ENCODE measurements around the gene LIPC. TPM values are rescaled to one million over a fixed set of nuclear protein-coding genes. Genes with fewer than 3 reads are reported as not detected.

Gene LIPC
- total RNA-seq, 4 donors from 2014 or later = 0.81 to 4.6 (median 1.8) TPM

- no peak for DNase-seq
- Histone ChIP-seq H3K27ac (no peak overlapping the region), H3K4me1 (no peaks in the 10 kb centered on the region), H3K4me3 (replicated peaks in 1 of 3) (no peak overlapping the region), H3K27me3 (no peaks in the 10 kb centered on the region), H3K36me3 (peaks cover 0 to 2% of the 10 kb centered on the region in 2 donors), H3K9me3 (no peaks in the 10 kb centered on the region)
- no peak for TF ChIP-seq POLR2A (IDR thresholded peaks at IDR 0.05)
- TF ChIP-seq CTCF (IDR thresholded peaks at IDR 0.05) = no peak
- intact Hi-C loops (cut with DNase I) = no loop called here
- WGBS, 2 donors = 94 to 96% methylated on average over 6 of the region's 6 CpGs
Observed at GRCh38 chr15:58611731-58612676, 180.2 kb downstream of the LIPC start.

- H3K27me3 ChIP-seq = no peaks in the 10 kb centered on the region
- no peak for DNase-seq
- 100% methylated on average over 1 of the region's 1 CpG for WGBS, 2 donors
- intact Hi-C loops (cut with DNase I) = no loop called here
- no peaks in the 10 kb centered on the region for H3K4me1 ChIP-seq
- peaks cover 0 to 2% of the 10 kb centered on the region in 2 donors for H3K36me3 ChIP-seq
- H3K27ac ChIP-seq = no peak overlapping the region
- TF ChIP-seq POLR2A (IDR thresholded peaks at IDR 0.05) (no peak), CTCF (IDR thresholded peaks at IDR 0.05) (no peak)
- no peak overlapping the region for H3K4me3 ChIP-seq (replicated peaks in 1 of 3)
- H3K9me3 ChIP-seq = no peaks in the 10 kb centered on the region
Observed at GRCh38 chr15:58616171-58616570, 184.4 kb downstream of the LIPC start.

Small RNA genes lying within 50 kb of the gene (small RNA-seq; reads per million reads assigned to genes)
- not detected for gene AC084781.2

All from thyroid gland (tissue), 4 donors.